ENCODE results near the gene RPL41. TPM values are rescaled to one million over a fixed set of nuclear protein-coding genes. Genes with fewer than 3 reads are reported as not detected.
"Not testable (repeated sequence)": the region's sequence is repeated elsewhere in the genome, so short reads cannot be mapped to it uniquely, and the experiment has no call there.

The RPL41 gene
- total and polyA plus RNA-seq, 9 of the 15 experiments (the other 6 are each of a cell fraction or from before 2014, with no cell fraction given): 3,403 to 11,276 (median 5,604) TPM

DNA sequence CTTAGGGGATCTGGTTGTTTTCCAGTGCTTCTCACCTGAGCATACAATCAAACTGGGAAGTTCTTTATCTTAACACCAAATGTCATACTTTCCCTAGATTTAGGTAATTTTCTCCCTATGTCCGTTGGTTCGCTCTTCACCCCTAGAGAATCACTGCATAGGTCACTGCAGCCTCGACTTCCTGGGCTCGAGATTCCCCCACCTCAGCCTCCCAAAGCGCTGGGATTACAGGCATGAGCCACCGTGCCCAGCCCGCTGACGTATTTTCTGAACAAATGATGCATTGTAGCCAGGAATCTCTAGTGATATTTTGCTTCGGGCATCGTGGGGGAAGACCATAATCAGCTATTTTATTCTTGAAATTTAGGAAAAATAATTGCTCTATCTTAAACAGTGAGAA, 1.1 kb upstream of the RPL41 start:
- ATAC-seq (no peak), FAIRE-seq (no peak), DNase-seq (ENCODE audit: extremely low read depth in 1 of 4, low spot score in 3 of 4) (no peak)
- no peak overlapping the region for H3K27ac ChIP-seq (ENCODE audit: extremely low read depth, low read depth, low read length)
- CTCF ChIA-PET (ENCODE audit: low intra/inter-chr PET ratio): no interaction called here
- peak; percentile 36; the same call in 1 of the 2 replicates for TF ChIP-seq CBX5 (IDR thresholded peaks at IDR 0.05; ENCODE audit: borderline replicate concordance, low read depth)
- TF ChIP-seq ZNF445 (CRISPR knock-in tag; IDR thresholded peaks at IDR 0.05; ENCODE audit: low read depth): peak; percentile 84; the same call in 1 of the 2 replicates
- TF ChIP-seq RB1 (IDR thresholded peaks at IDR 0.05; ENCODE audit: low read depth): no peak
- no peaks in the 10 kb centered on the region for H3K9me1 ChIP-seq (ENCODE audit: control insufficient read depth, insufficient read depth, low read length)
- H3K4me3 ChIP-seq: no peak overlapping the region
- H3K9ac ChIP-seq (ENCODE audit: insufficient read depth in 1 of 2, low read depth in 2 of 2, low read length in 2 of 2): no peak overlapping the region
- no peaks in the 10 kb centered on the region for H3K27me3 ChIP-seq (ENCODE audit: control insufficient read depth in 2 of 2, insufficient read depth in 2 of 2, low read length in 2 of 2)
- in situ Hi-C loops (cut with MboI) (no loop called here), intact Hi-C loops (cut with micrococcal nuclease) (loop anchor here (5.0 kb wide), 2 partner anchors 42 to 522 kb away; partner anchors contain the start of gene MYL6)
- H4K20me1 ChIP-seq (replicated peaks; ENCODE audit: control insufficient read depth, insufficient read depth, low read length): no peaks in the 10 kb centered on the region
- peaks cover 8% of the 10 kb centered on the region for H3K9me3 ChIP-seq (replicated peaks; ENCODE audit: control insufficient read depth, insufficient read depth, low read depth, low read length)
- H3K36me3 ChIP-seq (ENCODE audit: control insufficient read depth, insufficient read depth, low read length): peaks cover 54% of the 10 kb centered on the region
- WGBS (ENCODE audit: insufficient coverage, low coverage, missing lambda C conversion rate): 98% methylated on average over 10 of the region's 10 CpGs
- no peak overlapping the region for H3K4me2 ChIP-seq (ENCODE audit: insufficient read depth, low read length)
- POLR2A ChIA-PET: interaction anchor here (0.6 to 5.0 kb wide), 3 partner anchors 9 to 106 kb away, joined by 3 to 125 read pairs (median 4); partner anchors contain the start of gene PA2G4
- peaks cover 14 to 16% of the 10 kb centered on the region in 2 experiments for H3K4me1 ChIP-seq (replicated peaks in 1 of 2; ENCODE audit: control insufficient read depth in 2 of 2, insufficient read depth in 2 of 2, low read length in 2 of 2)
- no TSS peak for BruUV-seq (replicated peaks)
- peaks cover 28% of the 10 kb centered on the region for H3K79me2 ChIP-seq (ENCODE audit: control insufficient read depth, insufficient read depth, low read length)
- no peak overlapping the region for H2AFZ ChIP-seq (ENCODE audit: low read depth, low read length)

DNA sequence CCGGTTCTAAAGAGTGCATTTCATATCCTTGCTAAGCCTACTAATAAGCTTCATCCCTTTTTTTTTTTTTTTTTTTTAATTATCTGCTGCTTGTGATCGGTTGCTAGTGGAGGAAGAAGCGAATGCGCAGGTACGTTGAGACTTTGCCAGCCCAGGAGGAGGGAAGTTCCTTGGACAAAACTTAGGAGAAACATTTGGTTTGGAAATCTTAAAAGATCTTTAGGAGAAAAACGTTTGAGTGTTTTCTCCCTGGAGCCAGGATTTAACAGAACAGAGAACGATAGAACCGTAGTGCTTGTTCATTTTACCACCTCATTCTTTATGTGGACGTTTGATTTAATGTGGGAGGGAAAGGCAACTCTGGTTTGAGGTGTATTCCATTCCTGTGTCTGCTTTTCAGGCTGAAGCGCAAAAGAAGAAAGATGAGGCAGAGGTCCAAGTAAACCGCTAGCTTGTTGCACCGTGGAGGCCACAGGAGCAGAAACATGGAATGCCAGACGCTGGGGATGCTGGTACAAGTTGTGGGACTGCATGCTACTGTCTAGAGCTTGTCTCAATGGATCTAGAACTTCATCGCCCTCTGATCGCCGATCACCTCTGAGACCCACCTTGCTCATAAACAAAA, 761 bp downstream of the RPL41 start:
- peaks cover 28% of the 10 kb centered on the region for H3K79me2 ChIP-seq (ENCODE audit: control insufficient read depth, insufficient read depth, low read length)
- peak in 1 of 4 experiments; percentile 45 for DNase-seq (ENCODE audit: extremely low read depth in 1 of 4, low spot score in 3 of 4)
- H4K20me1 ChIP-seq (replicated peaks; ENCODE audit: control insufficient read depth, insufficient read depth, low read length); BruUV-seq (replicated peaks); H3K27me3 ChIP-seq (ENCODE audit: control insufficient read depth in 2 of 2, insufficient read depth in 2 of 2, low read length in 2 of 2); H3K9me3 ChIP-seq (replicated peaks; ENCODE audit: control insufficient read depth, insufficient read depth, low read depth, low read length); H2AFZ ChIP-seq (ENCODE audit: low read depth, low read length); in situ Hi-C loops (cut with MboI); H3K9me1 ChIP-seq (ENCODE audit: control insufficient read depth, insufficient read depth, low read length); FAIRE-seq: not testable (repeated sequence)
- peak overlapping the region; percentile 59 for H3K4me3 ChIP-seq
- H3K4me2 ChIP-seq (ENCODE audit: insufficient read depth, low read length): peak overlapping the region; percentile 95
- WGBS (ENCODE audit: insufficient coverage, low coverage, missing lambda C conversion rate): under 1% methylated on average over 10 of the region's 16 CpGs
- peaks cover 48% of the 10 kb centered on the region for H3K36me3 ChIP-seq (ENCODE audit: control insufficient read depth, insufficient read depth, low read length)
- peak overlapping the region; percentile 90 to 97 for H3K9ac ChIP-seq (ENCODE audit: insufficient read depth in 1 of 2, low read depth in 2 of 2, low read length in 2 of 2)
- peaks cover 16 to 17% of the 10 kb centered on the region in 2 experiments for H3K4me1 ChIP-seq (replicated peaks in 1 of 2; ENCODE audit: control insufficient read depth in 2 of 2, insufficient read depth in 2 of 2, low read length in 2 of 2)
- intact Hi-C loops (cut with micrococcal nuclease): loop anchor here (5.0 kb wide), 2 partner anchors 40 to 520 kb away; partner anchors contain the start of gene MYL6
- ChIA-PET CTCF (ENCODE audit: low intra/inter-chr PET ratio) (interaction anchor here (3.4 to 3.8 kb wide), 2 partner anchors 73 to 107 kb away, joined by 18 to 36 read pairs; partner anchors contain the start of genes NABP2 and SMARCC2), POLR2A (interaction anchor here (0.6 to 5.3 kb wide), 25 partner anchors 10 to 378 kb away, joined by 3 to 125 read pairs (median 8); partner anchors contain the start of genes COQ10A, ESYT1, MYL6 and PA2G4)
- H3K27ac ChIP-seq (ENCODE audit: extremely low read depth, low read depth, low read length): peak overlapping the region; percentile 97
- peak; percentile 1; the same call in 1 of the 3 replicates for ATAC-seq
- TF ChIP-seq, protein P1, sequence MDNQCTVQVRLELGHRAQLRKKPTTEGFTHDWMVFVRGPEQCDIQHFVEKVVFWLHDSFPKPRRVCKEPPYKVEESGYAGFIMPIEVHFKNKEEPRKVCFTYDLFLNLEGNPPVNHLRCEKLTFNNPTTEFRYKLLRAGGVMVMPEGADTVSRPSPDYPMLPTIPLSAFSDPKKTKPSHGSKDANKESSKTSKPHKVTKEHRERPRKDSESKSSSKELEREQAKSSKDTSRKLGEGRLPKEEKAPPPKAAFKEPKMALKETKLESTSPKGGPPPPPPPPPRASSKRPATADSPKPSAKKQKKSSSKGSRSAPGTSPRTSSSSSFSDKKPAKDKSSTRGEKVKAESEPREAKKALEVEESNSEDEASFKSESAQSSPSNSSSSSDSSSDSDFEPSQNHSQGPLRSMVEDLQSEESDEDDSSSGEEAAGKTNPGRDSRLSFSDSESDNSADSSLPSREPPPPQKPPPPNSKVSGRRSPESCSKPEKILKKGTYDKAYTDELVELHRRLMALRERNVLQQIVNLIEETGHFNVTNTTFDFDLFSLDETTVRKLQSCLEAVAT (IDR thresholded peaks at IDR 0.05): peak in 1 of 2 experiments; percentile 5; a peak in 1 of 4 replicates
- peak; percentile 41 for TF ChIP-seq RBFOX2 (IDR thresholded peaks at IDR 0.05; ENCODE audit: low read depth, low read length)
- peak; percentile 65 for TF ChIP-seq CHD1 (IDR thresholded peaks at IDR 0.05; ENCODE audit: low read length)
- peak; percentile 39 to 44; a peak in 3 of 4 replicates for TF ChIP-seq NRF1 (conservative IDR thresholded peaks at IDR 0.05 in 1 of 2, IDR thresholded peaks at IDR 0.05 in 1 of 2)
- 0 out of 4 replicates have a peak, but pooled peaks of 1 of the 2 experiments have one; percentile 14 for TF ChIP-seq MCM7 (IDR thresholded peaks at IDR 0.05)
- peak; percentile 12; the same call in 1 of the 2 replicates for TF ChIP-seq BRD4 (IDR thresholded peaks at IDR 0.05)

Measured in K562 (cell line).